GM12878 (cell line): ENCODE data around the gene IGF2R. TPM values are rescaled to one million over a fixed set of nuclear protein-coding genes. Genes with fewer than 3 reads are reported as not detected.
A peak's percentile ranks its signal among the peaks of the same experiment; 100 is the strongest.

Source experiments
- BCL11A ChIP-seq: IDR thresholded peaks from 2 replicates; pipeline ENCODE4 v1.6.1; 2011; ENCODE audit warnings: low read depth, low read length
- CEBPZ ChIP-seq: fragments of 150-350 bp; IDR thresholded peaks from 2 replicates; pipeline ENCODE4 v1.6.1; 2016; ENCODE audit warnings: low read depth, low read length
- CHD2 ChIP-seq: IDR thresholded peaks from 2 replicates; pipeline ENCODE4 v1.6.1; 2011; ENCODE audit warnings: low read depth, low read length, improper control_type of control experiment, borderline replicate concordance
- EED ChIP-seq: sonication (generic); IDR thresholded peaks from 2 replicates; pipeline ENCODE4 v1.6.1; 2016; ENCODE audit warnings: antibody characterized with exemption, low read depth
- ESRRA ChIP-seq: IDR thresholded peaks from 2 replicates; pipeline ENCODE4 v1.6.1; 2012; ENCODE audit warnings: mild to moderate bottlenecking, low read length, improper control_type of control experiment
- ETV6 ChIP-seq, 2 experiments: fragments of 450-650 bp in 1 of 2; IDR thresholded peaks in 1 of 2; conservative IDR thresholded peaks in 1 of 2; 2 replicates each; pipeline ENCODE4 v1.6.1; 2014; ENCODE audit warnings: antibody characterized with exemption in 1 of 2, borderline replicate concordance in 1 of 2, low read depth in 1 of 2, mild to moderate bottlenecking in 1 of 2, moderate library complexity in 1 of 2
- FOXK2 ChIP-seq: fragments of 450-650 bp; IDR thresholded peaks from 2 replicates; pipeline ENCODE4 v1.6.1; 2017; ENCODE audit warnings: mild to moderate bottlenecking, moderate library complexity
- HDAC6 ChIP-seq: fragments of 200-600 bp; sonication (generic); IDR thresholded peaks from one replicate; pipeline ENCODE4 v1.8.0; 2017; ENCODE audit warnings: antibody characterized with exemption; ENCODE audit not compliant: unreplicated experiment
- JUNB ChIP-seq: IDR thresholded peaks from 2 replicates; pipeline ENCODE4 v1.6.1; 2016; ENCODE audit warnings: antibody characterized with exemption, mild to moderate bottlenecking
- KAT2A ChIP-seq: conservative IDR thresholded peaks from 2 replicates; pipeline ENCODE4 v1.6.1; 2011; ENCODE audit warnings: low read depth, low read length; ENCODE audit not compliant: control insufficient read depth
- NFYB ChIP-seq: IDR thresholded peaks from 2 replicates; pipeline ENCODE4 v1.6.1; 2011; ENCODE audit warnings: low read depth, mild to moderate bottlenecking, low read length, improper control_type of control experiment, moderate library complexity; ENCODE audit not compliant: insufficient read depth
- PBX3 ChIP-seq: IDR thresholded peaks from 2 replicates; pipeline ENCODE4 v1.6.1; 2011; ENCODE audit warnings: mild to moderate bottlenecking, low read depth, low read length, moderate library complexity; ENCODE audit not compliant: insufficient replicate concordance
- PRDM15 ChIP-seq: fragments of 450-650 bp; formaldehyde crosslinking; IDR thresholded peaks from 2 replicates; pipeline ENCODE4 v1.4.0; 2020; ENCODE audit warnings: mild to moderate bottlenecking, moderate library complexity
- RAD51 ChIP-seq: fragments of 450-650 bp; IDR thresholded peaks from 2 replicates; pipeline ENCODE4 v1.6.1; 2016; ENCODE audit warnings: moderate library complexity, mild to moderate bottlenecking, inconsistent platforms
- SIX5 ChIP-seq: IDR thresholded peaks from 2 replicates; pipeline ENCODE4 v1.6.1; 2011; ENCODE audit warnings: mild to moderate bottlenecking, low read depth, low read length, moderate library complexity; ENCODE audit not compliant: severe bottlenecking
- SKIL ChIP-seq: fragments of 450-650 bp; IDR thresholded peaks from 2 replicates; pipeline ENCODE4 v1.6.1; 2017; ENCODE audit warnings: mild to moderate bottlenecking, low read depth, inconsistent platforms; ENCODE audit not compliant: poor library complexity, severe bottlenecking
- STAT1 ChIP-seq: fragments of 450-650 bp; conservative IDR thresholded peaks from 2 replicates; pipeline ENCODE4 v1.6.1; 2014; ENCODE audit warnings: antibody characterized with exemption, mild to moderate bottlenecking
- STAT3 ChIP-seq: IDR thresholded peaks from 2 replicates; pipeline ENCODE4 v1.6.1; 2011; ENCODE audit warnings: low read depth, low read length, improper control_type of control experiment
- ZNF207 ChIP-seq: fragments of 450-650 bp; IDR thresholded peaks from 2 replicates; pipeline ENCODE4 v1.6.1; 2014; ENCODE audit warnings: antibody characterized with exemption, mild to moderate bottlenecking, borderline replicate concordance
- polyA plus RNA-seq, 11 experiments: library from polyadenylated mRNA; depleted of rRNA in 4 of 11; unstranded in 6 of 11; stranded (reverse) in 5 of 11; fragments of >200 nt; fragmentation: Nextera tagmentation in 4 of 11; fragmentation: Illumina TruSeq in 1 of 11; extraction: Ambion mirVana in 4 of 11; extraction: Trizol in 1 of 11; gene quantifications; 1 replicate in 1 of 11; 2 replicates in 10 of 11; pipeline versions ENCODE4 v1.2.1 to v1.2.3, GENCODE V29; 2011 to 2016; ENCODE audit warnings: inconsistent platforms in 2 of 11, missing spikeins in 2 of 11, low read depth in 1 of 11
- total RNA-seq, 4 experiments: library from RNA; depleted of rRNA in 3 of 4; stranded (reverse); fragments of >200 nt in 3 of 4; fragmentation: Illumina TruSeq in 1 of 4; extraction: Trizol in 1 of 4; gene quantifications; 2 replicates each; pipeline versions ENCODE4 v1.2.1 to v1.2.3, GENCODE V29; 2013 to 2021

The IGF2R gene
- total and polyA plus RNA-seq, 10 of the 15 experiments (the other 5 are each of a cell fraction or from before 2014, with no cell fraction given): 1.00 to 40.1 (median 16.8) TPM

GRCh38 chr6:159979136-159979874 lies 10.4 kb downstream of the IGF2R start (continued):
- no peak for TF ChIP-seq SKIL
- TF ChIP-seq STAT3: no peak
- 0 out of 2 replicates have a peak, but pooled peaks have one; percentile 38 for TF ChIP-seq ZNF207
- peak; percentile 51; the same call in 1 of the 2 replicates for TF ChIP-seq CHD2
- TF ChIP-seq HDAC6: no peak
- 0 out of 2 replicates have a peak, but pooled peaks have one; percentile 16 for TF ChIP-seq RAD51
- no peak for TF ChIP-seq NFYB
- no peak for TF ChIP-seq PRDM15 (CRISPR knock-in tag)
- TF ChIP-seq ESRRA: no peak
- TF ChIP-seq SIX5: no peak
- TF ChIP-seq FOXK2: no peak
- TF ChIP-seq KAT2A: no peak
- TF ChIP-seq PBX3: peak; percentile 78
- TF ChIP-seq ETV6 (conservative IDR thresholded peaks at IDR 0.05 in 1 of 2, IDR thresholded peaks at IDR 0.05 in 1 of 2; ENCODE audit: borderline replicate concordance in 1 of 2, low read depth in 1 of 2): no peak; a peak in 1 of 4 replicates
- TF ChIP-seq CEBPZ: no peak
- 0 out of 2 replicates have a peak, but pooled peaks have one; percentile 2 for TF ChIP-seq EED
- peak; percentile 51 for TF ChIP-seq JUNB
- TF ChIP-seq BCL11A: peak; percentile 28; the same call in 1 of the 2 replicates
- TF ChIP-seq STAT1: no peak
